NCI-H226 (cell line): ENCODE data around the gene UTS2B.
"Not testable (repeated sequence)": the region's sequence is repeated elsewhere in the genome, so short reads cannot be mapped to it uniquely, and the experiment has no call there.

Experiments
- DNase-seq: peaks from one replicate; pipeline ENCODE4 v3.0.0-alpha.2; 2015

UTS2B gene

GRCh38 chr3:191269289-191270085 is 60.8 kb downstream of the UTS2B start:
- DNase-seq = no peak

- no peak for DNase-seq
These were observed 61.6 kb downstream of the UTS2B start for GRCh38 chr3:191268737-191269136.

- DNase-seq = no peak
These were observed 66.5 kb downstream of the UTS2B start for GRCh38 chr3:191263850-191264249.

GRCh38 chr3:191263365-191263764 is 67.0 kb downstream of the UTS2B start:
- no peak for DNase-seq

GRCh38 chr3:191262650-191263049 is 67.7 kb downstream of the UTS2B start:
- no peak for DNase-seq

- no peak for DNase-seq
These were observed 69.1 kb downstream of the UTS2B start for GRCh38 chr3:191261304-191261638.

- DNase-seq = no peak
These were observed 69.7 kb downstream of the UTS2B start for GRCh38 chr3:191260431-191261303.

- DNase-seq = no peak
These were observed 70.8 kb downstream of the UTS2B start for GRCh38 chr3:191259486-191259885.

- no peak for DNase-seq
These were observed 73.0 kb downstream of the UTS2B start for GRCh38 chr3:191257286-191257685.

- DNase-seq = no peak
These were observed 73.9 kb downstream of the UTS2B start for GRCh38 chr3:191256405-191256804.

- DNase-seq = no peak
These were observed 75.2 kb downstream of the UTS2B start for GRCh38 chr3:191255156-191255555.

GRCh38 chr3:191254098-191254873 is 76.0 kb downstream of the UTS2B start:
- DNase-seq = no peak

GRCh38 chr3:191253089-191253799 is 77.1 kb downstream of the UTS2B start:
- no peak for DNase-seq

- DNase-seq = peak; percentile 85
These were observed 83.7 kb downstream of the UTS2B start for GRCh38 chr3:191246630-191247029.

- DNase-seq = not testable (repeated sequence)
These were observed 84.3 kb downstream of the UTS2B start for GRCh38 chr3:191246034-191246433.

- DNase-seq = no peak
These were observed 86.0 kb downstream of the UTS2B start for GRCh38 chr3:191244242-191244867.

GRCh38 chr3:191240486-191240885 is 89.8 kb downstream of the UTS2B start:
- DNase-seq = no peak

GRCh38 chr3:191239407-191240031 is 90.8 kb downstream of the UTS2B start:
- DNase-seq = peak; percentile 27

- peak; percentile 84 for DNase-seq
These were observed 92.0 kb downstream of the UTS2B start for GRCh38 chr3:191238321-191238817.

- DNase-seq = no peak
These were observed 93.1 kb downstream of the UTS2B start for GRCh38 chr3:191237047-191237882.

GRCh38 chr3:191236646-191237045 is 93.7 kb downstream of the UTS2B start:
- no peak for DNase-seq
